ENCODE data around the gene SEC22A.
A peak's percentile ranks its signal among the peaks of the same experiment; 100 is the strongest.

The SEC22A gene

GRCh38 chr3:123262868-123263267, 61.1 kb downstream of the SEC22A start:
- DNase-seq (ENCODE audit: low spot score in 2 of 2) = no peak

GRCh38 chr3:123263941-123264340, 62.2 kb downstream of the SEC22A start:
- no peak for ATAC-seq (ENCODE audit: low read depth)
- no peak for DNase-seq (ENCODE audit: low spot score in 2 of 2)
- H3K27ac Mint-ChIP-seq = no peak overlapping the region
- no peak overlapping the region for H3K4me3 Mint-ChIP-seq
- peaks cover 3% of the 10 kb centered on the region for H3K9me3 Mint-ChIP-seq
- H3K4me1 Mint-ChIP-seq = no peaks in the 10 kb centered on the region
- H3K36me3 Mint-ChIP-seq = peaks cover 40% of the 10 kb centered on the region
- no peaks in the 10 kb centered on the region for H3K27me3 Mint-ChIP-seq

More at GRCh38 chr3:123262868-123263267, 61.1 kb downstream of the SEC22A start:
- peaks cover 3% of the 10 kb centered on the region for H3K9me3 Mint-ChIP-seq
- H3K36me3 Mint-ChIP-seq = peaks cover 32% of the 10 kb centered on the region
- no peak overlapping the region for H3K4me3 Mint-ChIP-seq
- no peak overlapping the region for H3K27ac Mint-ChIP-seq
- no peaks in the 10 kb centered on the region for H3K4me1 Mint-ChIP-seq
- ATAC-seq (ENCODE audit: low read depth) = no peak
- no peaks in the 10 kb centered on the region for H3K27me3 Mint-ChIP-seq

- DNase-seq (ENCODE audit: low spot score in 2 of 2) (no peak), ATAC-seq (ENCODE audit: low read depth) (no peak)
- H3K36me3 Mint-ChIP-seq = peaks cover 40% of the 10 kb centered on the region
- no peak overlapping the region for H3K27ac Mint-ChIP-seq
- no peak overlapping the region for H3K4me3 Mint-ChIP-seq
- H3K9me3 Mint-ChIP-seq = peaks cover 3% of the 10 kb centered on the region
- no peaks in the 10 kb centered on the region for H3K27me3 Mint-ChIP-seq
- H3K4me1 Mint-ChIP-seq = no peaks in the 10 kb centered on the region
Observed at GRCh38 chr3:123267821-123268220, 66.1 kb downstream of the SEC22A start.

- DNase-seq (ENCODE audit: low spot score in 2 of 2) (no peak), ATAC-seq (ENCODE audit: low read depth) (no peak)
- H3K9me3 Mint-ChIP-seq = peaks cover 3% of the 10 kb centered on the region
- H3K4me1 Mint-ChIP-seq = no peaks in the 10 kb centered on the region
- H3K36me3 Mint-ChIP-seq = peaks cover 34% of the 10 kb centered on the region
- no peak overlapping the region for H3K27ac Mint-ChIP-seq
- no peaks in the 10 kb centered on the region for H3K27me3 Mint-ChIP-seq
- H3K4me3 Mint-ChIP-seq = no peak overlapping the region
Observed at GRCh38 chr3:123270818-123271217, 69.1 kb downstream of the SEC22A start.

GRCh38 chr3:123271466-123272159, 69.9 kb downstream of the SEC22A start:
- ATAC-seq (ENCODE audit: low read depth) (no peak), DNase-seq (ENCODE audit: low spot score in 2 of 2) (no peak)
- peaks cover under 1% of the 10 kb centered on the region for H3K9me3 Mint-ChIP-seq
- H3K27ac Mint-ChIP-seq = no peak overlapping the region
- H3K36me3 Mint-ChIP-seq = peaks cover 28% of the 10 kb centered on the region
- H3K27me3 Mint-ChIP-seq = no peaks in the 10 kb centered on the region
- H3K4me3 Mint-ChIP-seq = no peak overlapping the region
- peaks cover under 1% of the 10 kb centered on the region for H3K4me1 Mint-ChIP-seq

- Mint-ChIP-seq H3K4me3 (no peak overlapping the region), H3K36me3 (peaks cover 18% of the 10 kb centered on the region), H3K27me3 (no peaks in the 10 kb centered on the region), H3K27ac (no peak overlapping the region), H3K9me3 (no peaks in the 10 kb centered on the region), H3K4me1 (peaks cover 6% of the 10 kb centered on the region)
- no peak for ATAC-seq (ENCODE audit: low read depth)
- no peak for DNase-seq (ENCODE audit: low spot score in 2 of 2)
Observed at GRCh38 chr3:123272547-123272946, 70.8 kb downstream of the SEC22A start.

- peaks cover 6% of the 10 kb centered on the region for H3K4me1 Mint-ChIP-seq
- H3K27me3 Mint-ChIP-seq = no peaks in the 10 kb centered on the region
- no peaks in the 10 kb centered on the region for H3K9me3 Mint-ChIP-seq
- ATAC-seq (ENCODE audit: low read depth) = no peak
- H3K36me3 Mint-ChIP-seq = peaks cover 9% of the 10 kb centered on the region
- H3K4me3 Mint-ChIP-seq = no peak overlapping the region
- H3K27ac Mint-ChIP-seq = no peak overlapping the region
- no peak for DNase-seq (ENCODE audit: low spot score in 2 of 2)
Observed at GRCh38 chr3:123275691-123276090, 73.9 kb downstream of the SEC22A start.

GRCh38 chr3:123276346-123277006, 74.7 kb downstream of the SEC22A start:
- Mint-ChIP-seq H3K36me3 (peaks cover 8% of the 10 kb centered on the region), H3K4me1 (peaks cover 6% of the 10 kb centered on the region), H3K27ac (peak overlapping the region; percentile 9), H3K27me3 (no peaks in the 10 kb centered on the region), H3K9me3 (no peaks in the 10 kb centered on the region), H3K4me3 (no peak overlapping the region)
- DNase-seq (ENCODE audit: low spot score in 2 of 2) (no peak), ATAC-seq (ENCODE audit: low read depth) (no peak)

GRCh38 chr3:123277106-123277505, 75.4 kb downstream of the SEC22A start:
- H3K9me3 Mint-ChIP-seq = no peaks in the 10 kb centered on the region
- ATAC-seq (ENCODE audit: low read depth) (no peak), DNase-seq (ENCODE audit: low spot score in 2 of 2) (no peak)
- H3K36me3 Mint-ChIP-seq = peaks cover 3% of the 10 kb centered on the region
- H3K4me3 Mint-ChIP-seq = no peak overlapping the region
- H3K27ac Mint-ChIP-seq = peak overlapping the region; percentile 9
- H3K27me3 Mint-ChIP-seq = no peaks in the 10 kb centered on the region
- H3K4me1 Mint-ChIP-seq = peaks cover 6% of the 10 kb centered on the region

GRCh38 chr3:123278446-123278845, 76.7 kb downstream of the SEC22A start:
- no peaks in the 10 kb centered on the region for H3K27me3 Mint-ChIP-seq
- no peaks in the 10 kb centered on the region for H3K9me3 Mint-ChIP-seq
- H3K4me1 Mint-ChIP-seq = peaks cover 6% of the 10 kb centered on the region

GRCh38 chr3:123279121-123279520, 77.4 kb downstream of the SEC22A start:
- H3K4me1 Mint-ChIP-seq = peaks cover 6% of the 10 kb centered on the region
- DNase-seq (ENCODE audit: low spot score in 2 of 2) = no peak
- no peaks in the 10 kb centered on the region for H3K9me3 Mint-ChIP-seq
- H3K27ac Mint-ChIP-seq = no peak overlapping the region
- H3K27me3 Mint-ChIP-seq = no peaks in the 10 kb centered on the region
- no peak overlapping the region for H3K4me3 Mint-ChIP-seq
- no peak for ATAC-seq (ENCODE audit: low read depth)
- H3K36me3 Mint-ChIP-seq = no peaks in the 10 kb centered on the region

More at GRCh38 chr3:123278446-123278845, 76.7 kb downstream of the SEC22A start:
- ATAC-seq (ENCODE audit: low read depth) (no peak), DNase-seq (ENCODE audit: low spot score in 2 of 2) (no peak)
- Mint-ChIP-seq H3K27ac (no peak overlapping the region), H3K4me3 (no peak overlapping the region), H3K36me3 (no peaks in the 10 kb centered on the region)

- Mint-ChIP-seq H3K36me3 (no peaks in the 10 kb centered on the region), H3K27me3 (no peaks in the 10 kb centered on the region), H3K4me3 (no peak overlapping the region), H3K4me1 (peaks cover 6% of the 10 kb centered on the region), H3K27ac (no peak overlapping the region), H3K9me3 (no peaks in the 10 kb centered on the region)
- DNase-seq (ENCODE audit: low spot score in 2 of 2) (no peak), ATAC-seq (ENCODE audit: low read depth) (no peak)
Observed at GRCh38 chr3:123281406-123281805, 79.7 kb downstream of the SEC22A start.

- ATAC-seq (ENCODE audit: low read depth) (no peak), DNase-seq (ENCODE audit: low spot score in 2 of 2) (no peak)
- Mint-ChIP-seq H3K4me3 (no peak overlapping the region), H3K9me3 (no peaks in the 10 kb centered on the region), H3K36me3 (no peaks in the 10 kb centered on the region), H3K27ac (no peak overlapping the region), H3K4me1 (peaks cover 2% of the 10 kb centered on the region), H3K27me3 (peaks cover under 1% of the 10 kb centered on the region)
Observed at GRCh38 chr3:123281929-123282328, 80.2 kb downstream of the SEC22A start.

GRCh38 chr3:123282461-123282860, 80.7 kb downstream of the SEC22A start:
- Mint-ChIP-seq H3K36me3 (no peaks in the 10 kb centered on the region), H3K9me3 (peaks cover 3% of the 10 kb centered on the region), H3K4me1 (no peaks in the 10 kb centered on the region), H3K27ac (no peak overlapping the region), H3K27me3 (peaks cover 5% of the 10 kb centered on the region), H3K4me3 (no peak overlapping the region)
- ATAC-seq (ENCODE audit: low read depth) (no peak), DNase-seq (ENCODE audit: low spot score in 2 of 2) (no peak)

- no peak for ATAC-seq (ENCODE audit: low read depth)
- Mint-ChIP-seq H3K27ac (no peak overlapping the region), H3K4me3 (no peak overlapping the region), H3K4me1 (no peaks in the 10 kb centered on the region), H3K36me3 (no peaks in the 10 kb centered on the region), H3K27me3 (peaks cover 5% of the 10 kb centered on the region), H3K9me3 (peaks cover 3% of the 10 kb centered on the region)
- no peak for DNase-seq (ENCODE audit: low spot score in 2 of 2)
Observed at GRCh38 chr3:123283074-123283473, 81.3 kb downstream of the SEC22A start.
